Measurements from ENCODE around the gene PGM1.

Gene PGM1

DNA sequence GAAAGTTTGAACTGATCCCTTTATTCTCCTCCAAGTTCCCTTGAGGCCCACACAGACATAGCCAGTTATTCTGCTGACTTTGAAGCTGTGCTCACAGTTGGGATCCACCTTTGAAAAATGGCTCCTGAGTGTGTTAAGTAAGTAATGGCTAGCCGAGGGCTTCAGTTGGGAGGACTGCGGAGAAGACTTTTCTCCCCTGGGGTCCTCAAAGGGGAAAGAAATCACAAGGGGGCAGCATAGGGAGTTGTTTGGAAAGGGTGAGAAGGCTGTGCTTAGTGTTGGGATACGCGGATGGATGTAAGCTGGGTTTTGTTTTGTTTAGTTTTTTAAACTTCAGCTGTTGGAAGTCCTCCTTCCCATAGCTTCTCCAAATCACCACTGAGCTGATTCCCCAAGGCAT is 8.3 kb downstream of the PGM1 start:
- DNase-seq = no peak

DNA sequence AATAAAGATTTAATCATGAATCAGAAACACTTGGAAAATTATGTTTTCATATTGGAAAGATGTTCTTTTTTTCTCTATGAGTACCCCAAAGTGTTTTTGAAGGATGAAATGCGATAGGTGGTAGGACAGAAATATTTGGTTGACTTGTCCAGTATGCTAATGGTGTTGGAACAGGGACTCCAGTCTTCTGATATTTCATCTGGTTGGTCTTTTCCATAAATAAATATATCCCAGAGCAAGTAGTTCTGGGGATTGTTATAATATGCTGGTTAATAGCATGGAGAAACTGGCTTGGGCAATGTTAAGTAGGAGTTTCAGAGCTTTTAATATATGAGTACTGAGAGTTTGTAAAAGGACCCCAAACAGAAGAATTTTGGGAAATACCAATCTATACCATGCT is 8.7 kb downstream of the PGM1 start:
- DNase-seq = no peak

DNA sequence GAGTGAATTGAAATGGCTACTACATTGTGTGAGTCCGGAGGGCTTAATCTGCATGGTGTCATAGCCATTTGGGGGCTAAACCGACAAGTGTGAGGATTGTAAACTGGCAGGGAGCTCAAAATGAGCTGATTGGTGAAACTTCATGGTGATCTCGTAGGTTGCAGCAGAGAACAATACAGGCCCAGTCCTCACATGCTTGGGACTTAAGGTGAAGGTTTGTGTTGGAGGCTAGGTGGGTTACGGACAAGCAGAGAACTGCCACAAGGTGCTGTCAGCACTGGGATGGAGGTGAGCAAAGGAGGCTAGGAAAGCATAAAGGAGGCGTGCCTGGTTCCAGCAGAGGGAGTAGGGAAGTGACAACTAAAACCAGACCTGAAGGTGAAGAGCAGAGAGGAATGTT is 9.4 kb downstream of the PGM1 start:
- DNase-seq = no peak

DNA sequence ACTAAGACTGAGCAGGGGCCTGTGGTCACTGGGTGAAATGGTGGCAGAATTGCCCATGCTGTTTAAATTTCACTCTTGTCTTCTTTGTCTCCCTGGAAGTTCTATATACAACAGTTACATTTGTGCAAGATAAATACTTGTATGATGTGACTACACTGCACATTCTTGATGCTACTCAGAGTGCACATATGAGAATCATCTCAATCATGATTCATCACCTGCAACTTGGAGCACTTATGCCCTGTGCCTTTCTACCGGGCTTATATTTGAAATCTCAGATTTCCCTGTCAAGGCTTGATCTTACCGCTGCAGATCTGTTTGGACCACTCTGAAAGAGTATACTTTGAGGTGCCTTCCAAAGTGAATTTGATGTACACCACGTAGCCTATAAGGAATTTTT is 10.6 kb downstream of the PGM1 start:
- DNase-seq = no peak

DNA sequence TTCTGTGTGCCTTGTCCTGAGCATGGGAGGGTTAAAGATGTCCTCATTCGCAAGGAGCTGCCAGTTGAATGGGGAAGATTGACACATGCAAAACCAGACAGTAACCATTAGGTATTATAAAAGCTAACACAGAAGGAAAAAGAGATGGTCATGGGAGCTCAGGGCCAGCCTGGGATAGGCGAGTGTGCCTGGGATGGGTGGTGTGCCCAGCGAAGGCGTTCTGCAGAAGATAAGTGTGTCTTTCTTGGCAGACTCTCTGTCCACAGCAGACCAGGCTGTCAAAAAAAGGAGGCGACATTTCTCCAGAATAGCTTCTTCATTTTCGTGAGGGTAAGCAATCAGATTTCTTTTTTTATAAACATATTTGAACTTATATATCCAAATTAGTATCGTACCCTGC is 14.1 kb downstream of the PGM1 start:
- no peak for DNase-seq

DNA sequence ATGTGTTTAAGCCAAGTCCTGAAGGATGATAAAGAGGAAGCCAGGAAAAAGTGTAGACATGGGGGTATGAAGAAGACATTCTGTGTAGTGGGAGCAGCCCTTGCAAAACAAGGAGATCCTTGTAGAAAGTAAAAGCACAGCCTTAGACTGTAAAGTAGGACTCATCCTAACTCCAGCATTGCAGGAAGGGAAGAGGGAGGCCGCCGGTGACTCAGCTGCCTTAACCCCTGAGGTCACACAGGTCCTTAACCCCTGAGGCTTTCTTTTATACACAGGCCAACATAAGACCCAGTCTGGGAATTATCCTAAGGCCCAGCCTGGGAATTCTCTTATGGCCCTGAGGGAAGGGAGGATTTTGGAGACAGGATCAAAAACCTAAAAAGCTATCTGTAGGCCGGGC is 18.0 kb downstream of the PGM1 start:
- DNase-seq = peak; percentile 32

DNA sequence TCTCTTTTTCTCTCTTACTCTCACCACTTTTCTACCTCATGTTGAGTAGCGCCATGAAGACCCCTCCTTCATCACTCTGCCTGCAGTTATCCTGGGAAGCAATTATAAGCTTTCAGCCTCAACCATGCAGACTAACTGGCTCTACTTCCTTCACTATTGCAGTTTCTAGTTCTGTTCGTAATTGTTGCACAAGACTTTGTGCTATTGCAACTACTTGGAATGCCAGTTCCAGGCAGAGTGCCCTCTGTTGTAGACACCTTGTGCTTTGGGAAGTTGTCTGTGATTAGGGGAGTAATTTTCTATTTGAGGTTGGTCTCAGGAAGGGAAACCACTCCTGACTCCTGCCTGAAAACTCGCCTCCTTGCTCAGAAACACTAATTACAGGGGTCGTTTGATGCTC is 19.4 kb downstream of the PGM1 start:
- DNase-seq = peak; percentile 42

DNA sequence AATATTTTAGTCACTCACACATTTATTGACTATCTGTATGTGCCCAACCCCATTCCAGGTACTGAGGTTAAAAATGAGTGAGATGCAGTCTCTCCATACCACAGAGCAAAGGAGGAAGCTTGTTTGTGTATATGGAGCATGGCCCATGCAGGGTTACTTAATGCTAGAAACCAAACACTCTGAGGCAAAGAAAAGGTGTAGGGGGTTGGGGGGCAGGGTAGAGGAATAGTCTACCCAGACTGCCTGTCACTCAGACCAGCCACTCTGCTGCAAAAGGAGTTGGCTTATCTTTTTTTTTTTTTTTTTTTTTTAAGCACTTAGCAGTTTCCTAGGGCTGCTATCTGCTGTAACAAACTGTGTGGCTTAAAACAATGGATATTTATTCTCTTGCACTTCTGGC is 19.8 kb downstream of the PGM1 start:
- DNase-seq = no peak

DNA sequence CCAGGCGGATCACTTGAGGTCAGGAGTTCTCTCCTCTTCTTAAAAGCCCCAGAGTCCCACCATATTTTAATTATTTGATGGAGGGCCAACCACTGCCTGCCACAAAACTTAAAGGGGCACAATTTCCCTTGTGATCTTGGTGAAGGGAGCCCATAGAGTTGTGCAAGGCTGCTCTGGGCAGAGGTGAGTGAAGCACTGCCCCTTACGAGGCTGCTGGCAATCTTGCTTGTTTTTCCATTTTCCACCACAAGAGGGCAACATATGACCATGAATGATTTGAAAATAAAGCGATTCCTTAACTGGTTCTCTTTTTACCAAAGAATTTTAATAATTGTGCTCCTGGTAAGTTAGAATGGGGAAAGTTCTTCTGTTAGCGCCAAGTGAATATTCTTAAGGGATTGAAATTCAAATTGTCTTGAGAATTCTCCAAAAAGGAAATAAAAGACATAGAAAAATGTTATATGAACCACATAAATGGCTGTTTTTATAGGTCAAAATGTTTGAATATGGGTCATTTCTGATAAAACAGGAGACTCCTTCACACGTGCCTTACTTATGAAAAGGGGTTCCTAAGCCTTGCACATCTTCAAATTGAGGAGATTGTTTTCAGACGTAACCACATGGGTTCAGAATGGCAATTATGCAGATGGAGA is 22.7 kb downstream of the PGM1 start:
- DNase-seq = peak; percentile 77

DNA sequence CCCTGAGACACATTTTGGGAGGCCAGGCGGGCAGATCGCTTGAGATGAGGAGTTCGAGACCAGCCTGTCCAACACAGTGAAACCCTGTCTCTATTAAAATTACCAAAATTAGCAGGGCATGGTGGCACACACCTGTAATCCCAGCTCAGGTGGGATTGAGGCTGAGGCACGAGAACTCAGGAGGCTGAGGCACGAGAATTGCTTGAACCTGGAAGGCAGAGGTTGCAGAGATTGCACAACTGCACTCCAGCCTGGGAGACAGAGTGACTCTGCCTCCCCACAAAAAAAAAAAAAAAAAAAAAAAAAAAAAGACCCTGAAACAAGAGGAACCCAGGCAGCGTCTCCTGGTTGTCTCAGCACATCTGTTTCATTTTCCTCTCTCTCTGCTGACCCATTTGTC is 24.2 kb downstream of the PGM1 start:
- no peak for DNase-seq

DNA sequence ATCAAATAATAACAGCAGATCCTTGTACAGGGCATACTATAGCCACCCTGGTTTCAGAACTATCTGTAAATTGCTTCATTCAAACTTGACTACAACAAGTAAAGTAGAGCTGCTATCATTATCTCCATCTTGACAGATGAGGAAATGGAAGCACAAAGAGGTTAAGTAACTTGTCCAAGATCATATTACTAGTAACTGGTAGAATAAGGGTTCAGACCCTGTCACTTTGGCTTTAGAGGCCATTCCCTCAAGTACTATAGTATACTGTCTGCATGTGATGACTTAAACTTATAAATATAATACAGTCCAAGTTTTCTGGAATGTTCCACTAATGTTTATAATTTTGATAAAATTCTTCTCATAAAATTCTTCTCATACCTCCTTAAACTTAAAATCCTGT is 24.8 kb downstream of the PGM1 start:
- no peak for DNase-seq

DNA sequence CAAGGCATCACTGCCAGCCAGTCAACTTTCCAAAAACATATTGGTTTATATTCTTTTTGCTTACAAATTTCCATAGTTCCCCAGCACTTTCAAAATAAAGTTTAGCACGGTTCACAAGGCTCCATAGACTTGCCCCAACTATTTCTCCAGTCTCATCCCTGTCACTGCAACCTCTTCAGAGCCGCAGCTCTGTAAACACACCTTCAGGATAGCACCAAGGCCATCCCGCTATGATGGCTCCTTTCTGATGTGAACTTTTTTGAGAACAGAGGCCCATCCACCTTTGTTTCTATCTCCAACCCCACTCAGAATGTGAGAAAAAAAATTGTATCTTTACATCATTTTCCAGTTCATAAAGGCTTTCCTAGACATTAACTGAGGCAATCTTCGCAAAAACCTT is 26.3 kb downstream of the PGM1 start:
- no peak for DNase-seq

DNA sequence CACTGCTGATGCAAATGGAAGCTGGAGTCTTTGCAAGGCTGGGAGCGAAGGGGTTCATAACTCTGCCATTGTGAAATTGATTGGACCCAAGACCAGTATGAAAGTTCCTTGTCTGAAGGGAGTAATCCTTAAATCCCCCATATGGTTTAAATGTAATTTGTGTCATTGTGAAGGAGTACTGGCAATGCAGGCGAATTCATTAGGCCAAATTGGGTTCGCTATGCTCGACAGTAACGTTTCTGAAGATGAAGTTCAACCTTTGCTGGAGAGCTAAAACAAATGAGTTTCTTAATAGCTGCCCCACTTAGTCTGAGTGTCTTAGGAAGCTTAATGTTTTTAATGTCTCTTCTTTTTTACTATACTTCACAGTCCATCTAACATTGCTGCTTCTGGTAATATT is 27.5 kb downstream of the PGM1 start:
- no peak for DNase-seq

DNA sequence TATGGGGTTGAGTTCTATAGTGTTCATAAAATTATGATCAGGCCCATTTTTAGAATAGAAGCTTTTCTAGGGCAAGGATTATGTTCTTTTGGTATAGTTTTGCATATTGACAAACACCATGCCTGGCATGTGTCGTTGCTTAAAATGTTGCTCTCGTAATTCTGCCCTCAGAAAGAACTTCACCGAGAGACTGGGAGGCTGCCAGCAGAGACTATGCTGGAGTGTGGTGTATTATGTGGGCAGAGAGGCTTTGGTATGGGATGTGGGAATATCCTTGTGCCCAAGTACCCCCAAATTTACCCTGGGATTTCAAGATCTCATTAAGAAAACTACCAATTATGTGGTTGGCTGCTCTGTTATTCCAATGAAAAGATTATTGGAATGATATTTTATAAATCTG is 27.9 kb downstream of the PGM1 start:
- no peak for DNase-seq

DNA sequence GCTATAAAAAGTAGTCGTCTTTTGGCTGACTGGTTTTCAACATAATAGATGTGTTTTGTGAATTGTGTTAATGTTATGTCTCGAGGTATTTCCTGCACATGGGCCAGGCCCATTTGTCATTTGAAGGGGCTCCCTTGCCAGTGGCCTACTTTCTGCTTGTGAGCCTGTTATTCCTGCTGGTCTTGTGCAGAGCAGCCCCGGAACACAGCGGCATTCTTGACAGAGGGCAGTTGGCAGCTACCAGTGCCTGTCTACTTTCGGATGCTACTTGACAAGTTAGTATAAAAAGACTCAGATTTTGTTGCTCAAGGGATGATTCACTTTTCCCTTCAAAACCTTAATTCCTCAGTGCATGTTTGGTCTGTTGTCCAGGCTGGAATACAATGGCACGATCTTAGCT is 28.5 kb downstream of the PGM1 start:
- no peak for DNase-seq

DNA sequence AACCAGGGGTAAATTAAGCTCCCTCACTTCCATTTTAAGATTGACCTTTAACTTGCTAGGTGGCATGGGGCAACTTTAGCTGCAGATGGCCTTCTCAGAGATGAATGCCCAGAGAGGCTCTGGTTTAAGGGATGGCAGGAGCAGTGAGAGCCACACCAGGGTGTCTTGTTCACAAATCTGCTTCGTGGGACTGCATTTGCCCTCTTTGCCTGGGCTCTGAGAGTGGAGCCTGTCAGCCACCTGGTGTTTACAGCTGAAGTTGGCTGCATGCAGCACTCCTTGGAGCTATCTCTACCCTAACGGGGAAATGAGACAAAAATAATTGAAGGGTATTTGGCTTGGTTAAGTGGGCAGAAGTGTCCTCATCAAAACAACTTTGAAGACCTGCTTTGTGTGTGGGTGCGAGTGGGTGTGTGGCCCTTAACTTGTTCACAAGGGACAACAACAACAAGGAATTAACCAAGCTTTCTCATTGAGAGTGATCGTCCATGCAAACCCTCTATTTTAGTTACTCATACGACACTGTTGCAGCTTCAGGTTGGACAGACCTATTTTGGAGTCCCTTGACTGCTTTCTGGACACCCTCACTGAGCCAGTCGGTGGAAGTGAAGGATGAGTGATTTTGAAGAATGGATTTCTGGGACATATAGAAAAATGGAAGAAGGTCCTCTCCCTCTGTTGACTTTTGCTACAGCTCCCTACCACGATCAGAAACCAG is 29.8 kb downstream of the PGM1 start:
- DNase-seq = no peak

DNA sequence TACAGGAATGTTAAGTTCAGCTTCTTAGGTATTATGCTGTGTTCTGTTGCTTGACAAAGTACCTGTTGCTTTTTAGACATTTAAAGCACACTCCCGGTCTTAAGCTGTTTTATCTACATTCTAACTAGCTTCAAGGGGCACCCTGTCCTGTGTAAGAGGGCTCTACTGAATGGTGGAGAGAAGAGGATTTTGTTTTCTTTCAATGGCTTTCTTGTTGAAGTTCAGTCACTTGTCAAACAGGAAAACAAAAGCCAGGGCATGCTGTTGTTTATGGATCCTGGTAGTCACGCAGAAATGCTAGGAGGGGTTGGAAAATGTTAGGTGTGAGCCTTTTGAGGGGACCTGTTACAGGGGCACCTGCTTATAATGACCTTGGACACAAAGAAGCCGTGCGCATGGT is 30.7 kb downstream of the PGM1 start:
- no peak for DNase-seq

DNA sequence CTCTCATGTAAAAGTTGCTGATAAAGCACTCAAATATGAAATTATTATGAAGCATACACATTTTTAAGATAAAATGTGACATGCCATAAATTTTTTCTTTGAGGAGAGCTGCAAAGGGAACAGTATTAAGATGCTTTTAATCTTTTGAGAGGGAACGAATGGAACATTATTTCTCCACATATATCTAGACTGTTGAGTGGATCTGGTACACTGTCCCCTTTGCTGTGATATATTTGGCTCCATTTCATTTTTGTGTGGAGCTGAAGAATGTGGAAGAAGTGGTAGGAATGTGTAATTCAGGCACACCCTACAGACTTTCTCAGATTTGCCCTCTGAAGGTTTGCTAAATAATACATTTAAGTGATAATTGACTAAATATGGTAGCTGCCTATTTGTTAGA is 31.7 kb downstream of the PGM1 start:
- no peak for DNase-seq

DNA sequence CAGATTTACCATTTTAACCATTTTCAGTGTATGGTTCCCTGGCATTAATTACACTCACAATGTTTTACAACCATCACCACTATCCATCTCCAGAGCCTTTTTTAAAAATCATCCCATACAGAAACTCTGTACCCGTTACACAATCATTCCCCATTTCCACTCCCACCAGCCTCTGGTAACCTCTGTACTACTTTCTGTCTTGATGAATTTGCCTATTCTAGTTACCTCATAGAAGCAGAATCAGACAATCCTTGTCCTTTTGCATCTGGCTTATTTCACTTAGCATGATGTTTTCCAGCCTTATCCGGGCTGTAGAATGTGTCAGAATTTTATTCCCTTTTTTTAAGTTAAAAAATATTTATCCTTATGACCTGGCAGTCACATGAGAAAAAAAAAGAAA is 33.0 kb downstream of the PGM1 start:
- DNase-seq = peak; percentile 43

DNA sequence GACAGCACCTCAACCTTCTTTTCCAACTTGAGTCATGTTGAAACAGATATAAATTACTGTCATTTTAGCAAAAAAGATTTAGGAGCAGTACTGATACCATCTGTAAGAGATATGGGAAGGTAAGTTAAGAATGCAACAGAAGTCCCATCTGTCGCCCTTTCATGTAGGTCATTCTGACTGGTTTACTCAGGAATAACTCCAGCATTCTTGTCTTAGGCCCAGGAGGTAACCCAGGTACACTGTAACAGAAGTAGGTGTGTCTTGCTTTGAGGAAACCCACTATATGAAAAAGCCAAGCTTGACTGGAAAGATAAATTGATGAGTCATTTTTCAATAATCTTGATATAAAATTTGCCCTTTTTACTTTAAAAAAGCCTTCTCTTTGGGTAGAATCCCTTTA is 35.4 kb downstream of the PGM1 start:
- no peak for DNase-seq

DNA sequence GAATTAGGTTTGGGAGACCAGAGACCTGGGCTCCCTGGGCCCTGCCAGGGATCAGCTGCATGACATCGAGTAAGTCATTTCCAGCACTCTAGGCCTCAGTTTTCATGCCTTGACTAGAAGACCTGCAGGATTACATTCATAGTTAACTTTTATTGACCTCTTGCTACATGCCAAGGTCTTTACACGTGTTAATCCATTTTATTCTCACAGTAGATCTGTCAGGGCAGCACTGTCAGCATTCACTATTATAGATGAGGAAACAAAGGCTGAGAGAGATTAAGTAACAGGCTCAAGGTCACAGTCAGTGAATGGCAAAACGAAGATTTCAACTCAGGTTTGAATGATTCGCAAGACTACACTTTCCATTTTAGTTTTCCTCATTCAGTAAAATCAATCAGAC is 37.0 kb downstream of the PGM1 start:
- DNase-seq = no peak

DNA sequence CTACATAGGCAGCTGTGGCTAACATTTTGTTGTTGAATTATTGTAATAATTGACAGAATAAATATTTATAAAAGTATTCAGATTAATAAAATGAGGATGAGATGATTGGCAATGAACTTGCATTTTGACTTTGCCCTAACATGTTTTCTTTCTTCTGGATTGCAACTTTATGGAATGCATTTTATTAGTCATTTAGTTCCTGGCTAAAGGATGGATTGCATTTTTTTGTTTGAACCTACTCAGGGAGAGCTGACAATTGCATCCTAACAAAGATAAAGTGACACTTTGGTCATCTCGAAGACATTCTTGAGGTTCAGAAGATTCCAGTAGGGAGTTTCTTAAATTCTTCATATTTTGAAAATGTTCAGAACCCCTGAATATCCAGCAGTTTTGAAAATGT is 37.5 kb downstream of the PGM1 start:
- DNase-seq = no peak

DNA sequence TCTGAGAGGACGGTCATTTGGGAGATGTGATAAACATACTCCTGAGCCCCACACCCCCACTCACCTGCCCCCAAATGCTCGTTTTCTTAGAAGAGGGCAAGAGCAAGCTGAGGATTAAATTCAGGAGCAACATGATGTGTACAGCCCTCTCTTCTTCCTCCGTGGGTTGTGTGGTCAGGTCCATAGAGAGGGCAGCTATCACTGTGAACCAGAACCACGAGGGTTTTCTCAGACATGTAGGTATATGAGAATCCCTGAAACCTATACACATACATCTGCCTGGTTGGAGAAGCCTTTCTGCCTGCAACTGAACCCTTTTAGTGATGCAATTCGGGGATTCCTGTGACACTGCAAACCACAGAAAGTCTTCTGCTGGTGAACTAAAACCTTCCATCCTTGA is 38.9 kb downstream of the PGM1 start:
- DNase-seq = no peak

DNA sequence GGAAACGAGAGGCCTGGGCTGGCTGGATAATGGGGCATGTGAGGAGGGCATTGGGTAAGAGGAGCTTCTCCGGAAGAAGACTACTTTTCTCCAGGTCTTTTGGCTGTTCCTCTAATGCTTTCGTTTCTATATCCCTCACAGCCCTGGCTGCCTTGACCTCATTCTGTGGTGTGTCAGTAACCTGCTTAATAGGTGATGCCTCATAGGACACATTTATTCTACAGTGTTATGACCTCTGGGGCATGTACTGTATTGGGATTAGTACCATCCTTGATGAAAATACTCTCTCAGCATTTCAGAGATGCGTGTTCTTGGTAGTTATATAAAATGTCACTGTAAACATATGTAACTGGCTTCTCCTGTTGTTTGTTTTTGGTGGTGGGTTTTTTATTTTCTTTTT is 40.1 kb downstream of the PGM1 start:
- DNase-seq = no peak

DNA sequence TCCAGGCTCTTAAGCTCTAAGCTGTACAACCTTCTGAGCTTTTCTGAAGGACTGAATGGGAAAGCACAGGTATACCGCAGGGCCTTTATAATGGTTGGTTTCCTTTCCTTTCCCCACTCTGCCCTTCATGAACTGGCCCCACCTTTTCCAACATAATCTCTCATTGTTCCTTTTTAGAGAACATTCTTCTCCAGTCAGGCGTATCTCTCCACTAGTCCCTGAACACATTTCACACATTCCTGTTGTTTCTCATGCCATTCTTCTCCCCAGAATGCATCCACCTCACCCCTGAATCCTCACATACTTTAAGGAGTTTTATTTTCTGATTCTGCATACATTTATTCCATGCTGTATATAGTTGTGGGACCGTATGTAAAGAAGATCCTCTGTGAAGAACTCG is 41.3 kb downstream of the PGM1 start:
- no peak for DNase-seq

All from inflammatory macrophage treated with lipopolysaccharide for 4 hours (primary cell).